ENCODE results near the gene GHRL.

GRCh38 chr3:10317961-10318350 lies 25.2 kb upstream of the GHRL start:
- no peak for TF ChIP-seq USF2 (IDR thresholded peaks at IDR 0.05)
- no peak for TF ChIP-seq HDAC2 (IDR thresholded peaks at IDR 0.05)
- TF ChIP-seq, protein P1, sequence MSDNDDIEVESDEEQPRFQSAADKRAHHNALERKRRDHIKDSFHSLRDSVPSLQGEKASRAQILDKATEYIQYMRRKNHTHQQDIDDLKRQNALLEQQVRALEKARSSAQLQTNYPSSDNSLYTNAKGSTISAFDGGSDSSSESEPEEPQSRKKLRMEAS (IDR thresholded peaks at IDR 0.05), result no peak
